Measurements from ENCODE around the gene KISS1R.
A peak's percentile ranks its signal among the peaks of the same experiment; 100 is the strongest.
"Not testable (repeated sequence)": the region's sequence is repeated elsewhere in the genome, so short reads cannot be mapped to it uniquely, and the experiment has no call there.

KISS1R gene

DNA sequence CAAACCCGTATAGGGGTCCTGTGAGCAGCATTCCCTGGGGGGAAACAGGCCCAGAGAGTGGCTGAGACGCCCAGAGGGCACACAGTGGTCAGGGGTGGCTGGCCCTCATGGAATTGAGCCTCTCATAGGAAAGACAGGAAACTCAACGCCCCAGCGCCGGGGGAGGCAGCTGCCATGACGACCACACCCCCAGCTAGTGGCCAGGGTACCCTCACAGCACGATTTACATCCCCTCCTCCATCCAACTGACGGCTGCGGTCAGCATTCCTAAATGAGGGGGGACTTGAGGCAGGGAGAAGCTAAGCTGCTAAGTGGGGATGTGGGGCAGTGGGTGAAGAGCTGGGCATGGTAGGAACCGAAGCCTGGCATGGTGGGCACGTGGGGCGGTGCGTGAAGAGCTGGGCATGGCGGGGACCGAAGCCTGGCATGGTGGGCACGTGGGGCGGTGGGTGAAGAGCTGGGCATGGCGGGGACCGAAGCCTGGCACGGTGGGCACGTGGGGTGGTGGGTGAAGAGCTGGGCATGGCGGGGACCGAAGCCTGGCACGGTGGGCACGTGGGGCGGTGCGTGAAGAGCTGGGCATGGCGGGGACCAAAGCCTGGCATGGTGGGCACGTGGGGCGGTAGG, 34.1 kb upstream of the KISS1R start:
- no peak for DNase-seq

DNA sequence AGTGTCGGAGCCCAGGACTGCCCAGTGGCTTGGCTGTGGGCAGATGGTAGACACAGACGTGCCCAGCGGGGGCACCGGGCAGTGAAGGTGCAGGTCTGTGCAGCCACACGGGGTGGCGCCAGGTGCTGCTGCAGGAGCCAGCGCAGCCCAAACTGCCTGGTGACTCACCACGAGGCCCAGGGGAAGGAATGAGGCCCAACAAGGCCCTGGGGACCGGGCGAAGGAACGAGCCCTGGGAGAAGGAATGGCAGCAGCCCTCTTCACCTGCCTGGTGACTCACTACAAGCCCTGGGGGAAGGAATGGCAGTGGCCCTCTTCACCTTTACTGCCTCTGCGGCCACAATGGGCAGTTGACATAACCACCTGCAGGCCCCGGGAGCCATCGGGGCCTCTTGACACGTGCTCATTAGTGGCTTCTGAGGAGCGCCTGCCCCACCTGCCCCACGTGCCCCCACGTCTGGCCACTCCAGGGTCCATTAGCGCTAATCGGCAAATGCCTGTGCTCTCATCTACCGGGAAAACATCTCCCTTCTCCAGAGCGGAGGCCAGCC, 33.4 kb upstream of the KISS1R start:
- DNase-seq: peak; percentile 87

DNA sequence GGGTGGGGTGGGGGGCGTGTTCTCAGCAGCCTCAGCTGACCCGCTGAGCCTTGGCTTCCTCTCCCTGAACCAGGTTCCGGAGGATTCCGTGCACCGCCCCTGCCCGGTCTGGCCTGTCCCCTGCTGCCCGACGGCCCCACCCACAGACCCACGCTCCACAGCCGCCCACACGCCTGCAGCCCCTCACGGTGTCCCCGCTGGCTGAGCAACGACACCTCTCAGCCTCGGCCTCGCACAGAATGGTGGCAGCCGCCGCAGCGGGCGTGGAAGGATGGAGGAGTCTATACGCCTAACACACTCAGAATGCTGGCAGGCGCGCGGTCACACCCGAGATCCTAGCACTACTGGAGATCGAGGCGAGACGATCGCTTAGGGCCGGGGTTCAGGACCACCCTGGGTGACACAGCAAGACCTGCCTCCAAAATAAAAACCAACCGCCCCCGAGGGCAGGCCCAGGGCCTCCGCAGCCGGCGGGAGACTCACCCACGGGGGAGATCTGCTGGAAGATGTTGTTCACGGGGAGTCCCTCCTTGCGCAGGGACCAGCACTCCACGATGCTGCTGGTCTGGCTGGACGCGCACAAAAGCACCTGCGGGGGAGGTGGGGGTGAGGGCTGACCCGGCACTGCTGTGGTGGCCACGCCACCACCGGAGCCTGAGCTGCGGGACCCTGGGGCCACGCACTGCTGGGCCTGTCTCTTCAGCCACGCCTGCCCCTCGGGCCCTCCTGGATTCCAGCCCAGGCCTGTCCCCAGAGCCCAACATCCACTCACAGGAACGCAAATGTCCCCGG, 32.5 kb upstream of the KISS1R start:
- DNase-seq: no peak

DNA sequence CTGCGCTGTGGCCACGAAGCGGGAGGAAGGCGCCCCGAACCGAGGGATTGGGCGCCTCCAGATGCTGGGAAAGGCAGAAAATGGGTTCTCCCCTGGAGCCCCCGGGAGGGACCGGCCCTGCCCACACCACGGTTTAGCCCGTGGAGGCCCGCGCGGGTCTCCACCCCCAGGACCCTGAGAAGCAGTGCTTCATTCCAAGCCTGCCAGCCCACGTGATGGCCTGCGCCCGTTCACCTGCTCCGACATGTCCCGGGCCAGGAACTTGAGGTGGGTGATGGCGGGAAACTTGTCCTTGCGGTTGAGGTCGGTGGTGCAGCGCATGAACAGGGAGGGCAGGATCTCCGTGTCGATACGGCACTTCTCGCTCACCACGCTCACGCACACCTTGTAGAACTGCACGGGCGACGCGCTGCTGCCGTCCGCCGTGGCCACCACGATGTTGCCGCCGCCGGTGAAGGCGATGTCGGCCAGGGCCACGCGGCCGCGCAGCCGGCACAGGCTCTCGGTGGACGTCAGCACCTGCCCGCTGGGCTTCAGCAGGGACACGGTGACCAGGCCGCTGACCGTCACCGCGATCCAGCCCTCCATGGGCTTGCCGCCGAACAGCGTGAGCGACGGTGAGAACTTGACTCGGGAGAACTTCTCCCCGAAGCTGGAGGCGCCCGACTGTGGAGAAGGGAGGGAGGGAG, 31.5 kb upstream of the KISS1R start:
- DNase-seq: no peak

DNA sequence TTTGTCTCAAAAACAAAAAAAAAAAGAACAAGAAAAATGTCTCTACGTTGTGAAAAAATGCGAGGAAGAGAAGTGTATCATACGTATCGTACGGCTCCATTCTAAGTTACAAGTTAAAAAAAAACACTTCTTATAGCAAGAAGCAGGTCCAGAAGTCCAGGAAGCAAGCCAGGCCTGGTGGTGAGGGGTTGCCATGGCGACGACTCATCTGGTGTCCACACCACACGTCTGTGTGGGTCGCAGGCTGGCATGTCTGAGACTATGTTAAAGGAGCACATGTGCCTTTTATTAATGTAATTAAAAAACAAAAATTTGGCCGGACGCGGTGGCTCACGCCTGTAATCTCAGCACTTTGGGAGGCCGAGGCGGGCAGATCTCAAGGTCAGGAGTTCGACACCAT, 30.1 kb upstream of the KISS1R start:
- no peak for DNase-seq

DNA sequence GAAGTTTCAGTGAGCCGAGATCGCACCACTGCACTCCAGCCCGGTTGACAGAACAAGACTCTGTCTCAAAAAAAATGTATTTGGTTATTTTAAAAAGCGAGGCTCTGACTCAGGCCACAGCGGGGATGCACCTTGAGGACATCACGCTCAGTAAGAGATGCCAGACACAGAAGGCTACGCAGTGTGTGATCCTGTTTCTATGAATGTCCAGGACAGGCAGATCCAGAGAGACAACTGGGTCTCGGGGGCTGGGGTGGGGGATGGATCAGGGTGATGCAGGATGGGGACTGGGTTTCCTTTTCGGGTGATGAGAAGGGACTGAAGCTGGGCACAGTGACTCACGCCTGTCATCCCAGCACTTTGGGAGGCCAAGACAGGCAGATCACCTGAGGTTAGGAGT, 29.5 kb upstream of the KISS1R start:
- DNase-seq: no peak

DNA sequence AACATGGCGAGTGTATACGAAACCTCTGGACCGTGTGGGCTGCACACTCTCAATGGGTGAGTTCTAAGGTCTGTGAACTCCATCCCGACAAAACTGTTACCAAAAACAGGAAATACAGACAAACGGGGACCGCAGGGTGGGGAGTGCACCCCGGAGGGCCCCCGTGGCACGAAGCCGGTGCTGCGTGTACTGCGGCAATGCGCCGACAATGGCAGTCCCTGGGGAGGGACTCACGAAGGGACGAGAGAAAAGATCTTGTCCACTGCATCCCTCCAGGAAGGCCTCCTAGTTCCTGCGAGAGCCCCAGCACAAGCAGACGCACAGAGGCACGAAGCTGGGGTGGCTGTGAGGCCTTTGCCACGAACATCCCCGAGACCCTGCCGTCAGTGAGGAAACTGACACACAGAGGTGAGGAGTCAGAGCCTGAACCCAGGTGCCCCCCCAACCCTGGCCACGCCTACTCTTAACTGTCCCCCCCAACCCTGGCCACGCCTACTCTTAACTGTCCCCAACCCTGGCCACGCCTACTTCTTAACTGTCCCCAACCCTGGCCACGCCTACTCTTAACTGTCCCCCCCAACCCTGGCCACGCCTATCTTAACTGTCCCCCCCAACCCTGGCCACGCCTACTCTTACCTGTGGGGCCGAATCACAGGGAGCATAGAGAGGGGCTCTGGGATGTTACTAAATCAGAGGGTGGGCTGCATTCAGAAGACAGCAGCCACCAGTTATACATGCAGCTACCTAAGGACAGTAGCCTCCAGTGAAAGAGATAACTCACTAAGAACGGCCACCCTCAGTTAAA, 28.4 kb upstream of the KISS1R start:
- DNase-seq: no peak

DNA sequence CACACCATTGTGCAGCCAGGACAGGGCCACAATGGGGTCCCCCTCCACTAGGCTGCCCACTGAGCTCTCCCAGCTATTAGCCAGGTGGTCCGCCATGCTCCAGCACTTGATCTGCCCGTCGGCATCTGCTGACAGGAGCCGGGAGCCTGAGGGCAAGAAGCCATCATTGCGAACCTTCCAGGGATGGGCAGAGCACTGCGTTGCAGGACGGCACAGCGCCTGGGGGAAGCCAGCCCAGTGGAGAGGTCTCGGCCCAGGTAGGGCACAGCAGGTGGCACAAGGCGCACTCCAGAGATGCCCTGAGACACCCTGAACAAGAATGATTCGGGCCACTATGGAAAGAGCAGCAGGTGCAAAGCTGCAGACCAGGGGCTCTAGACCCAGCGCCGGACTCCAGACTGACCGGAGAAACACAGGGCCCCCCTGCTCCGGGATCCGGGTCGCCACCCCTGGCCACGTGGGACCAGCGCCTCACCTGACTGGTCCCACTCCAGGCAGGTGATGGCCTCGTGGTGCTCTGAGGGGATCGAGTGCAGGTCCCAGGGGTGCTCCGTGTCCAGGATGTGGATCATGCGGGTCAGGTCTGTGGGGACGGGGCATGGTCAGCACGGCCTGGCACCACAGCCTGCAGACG, 27.4 kb upstream of the KISS1R start:
- no peak for DNase-seq

DNA sequence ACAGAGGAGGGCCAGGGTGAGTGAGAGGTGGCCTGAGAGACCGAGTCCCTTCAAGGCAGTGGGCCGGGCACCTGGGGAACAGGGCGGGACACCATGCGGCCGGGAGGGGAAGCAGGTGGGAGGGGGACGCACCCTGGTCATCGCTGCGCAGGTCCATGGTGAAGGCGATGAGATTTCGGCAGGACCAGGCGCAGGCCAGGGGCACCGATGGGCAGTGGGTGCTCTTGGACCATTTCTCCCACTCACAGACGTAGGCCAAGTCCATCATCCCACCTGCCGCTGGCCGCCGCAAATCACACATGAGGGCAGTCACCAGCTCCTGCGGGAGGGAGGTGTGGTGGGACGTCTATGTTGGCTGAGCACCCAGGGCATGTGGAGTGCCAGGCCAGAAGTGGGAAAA, 26.3 kb upstream of the KISS1R start:
- DNase-seq: no peak

DNA sequence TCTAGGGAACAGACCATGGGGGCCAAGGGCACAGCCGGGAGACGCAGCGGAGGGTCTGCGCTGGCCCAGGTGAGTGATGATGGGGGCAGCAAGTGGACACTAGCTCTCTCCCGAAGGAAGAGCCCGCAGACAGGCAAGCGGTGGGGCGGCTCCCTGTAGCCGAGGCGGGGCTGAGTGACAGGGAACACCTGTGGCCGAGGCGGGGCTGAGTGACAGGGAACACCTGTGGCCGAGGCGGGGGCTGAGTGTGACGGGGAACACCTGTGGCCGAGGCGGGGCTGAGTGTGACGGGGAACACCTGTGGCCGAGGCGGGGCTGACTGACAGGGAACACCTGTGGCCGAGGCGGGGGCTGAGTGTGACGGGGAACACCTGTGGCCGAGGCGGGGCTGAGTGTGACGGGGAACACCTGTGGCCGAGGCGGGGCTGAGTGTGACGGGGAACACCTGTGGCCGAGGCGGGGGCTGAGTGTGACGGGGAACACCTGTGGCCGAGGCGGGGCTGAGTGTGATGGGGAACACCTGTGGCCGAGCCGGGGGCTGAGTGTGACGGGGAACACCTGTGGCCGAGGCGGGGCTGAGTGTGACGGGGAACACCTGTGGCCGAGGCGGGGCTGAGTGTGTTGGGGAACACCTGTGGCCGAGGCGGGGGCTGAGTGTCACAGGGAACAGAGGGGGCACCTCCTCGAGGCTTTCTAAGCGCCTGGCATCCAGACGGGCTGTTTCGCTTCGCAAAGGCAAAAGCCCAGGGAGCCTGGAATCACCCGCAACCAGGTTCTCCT, 25.5 kb upstream of the KISS1R start:
- DNase-seq: not testable (repeated sequence)

DNA sequence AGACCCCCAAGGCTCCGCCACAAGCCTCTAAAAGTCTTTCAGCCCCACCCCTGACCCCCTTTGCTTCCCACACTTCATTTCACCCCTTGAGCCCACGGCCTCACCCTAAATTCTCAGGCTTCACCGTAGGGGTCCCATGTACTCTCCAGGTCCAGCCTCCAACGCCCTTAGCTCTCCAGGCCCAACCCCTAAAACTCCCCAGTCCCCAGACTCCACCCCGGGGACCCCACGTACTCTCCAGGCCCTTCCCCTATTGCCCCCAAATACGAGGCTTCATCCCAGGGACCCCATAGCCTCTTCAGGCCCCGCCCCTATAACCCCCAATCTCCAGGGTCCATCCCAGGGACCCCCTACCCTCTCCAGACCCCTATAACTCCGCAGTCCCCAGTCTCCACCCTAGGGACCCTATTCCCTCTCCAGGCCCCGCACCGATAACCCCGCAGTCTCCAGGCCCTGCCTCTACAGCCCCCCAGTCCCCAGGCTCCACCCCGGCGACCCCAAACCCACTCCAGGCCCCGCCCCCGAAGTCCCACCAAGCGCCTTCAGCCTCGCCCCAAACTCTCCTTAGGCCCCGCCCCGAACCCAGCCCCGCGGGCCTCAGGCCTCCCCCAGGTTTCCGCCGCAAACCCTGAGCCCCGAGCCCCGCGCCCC, 24.8 kb upstream of the KISS1R start:
- DNase-seq: no peak

DNA sequence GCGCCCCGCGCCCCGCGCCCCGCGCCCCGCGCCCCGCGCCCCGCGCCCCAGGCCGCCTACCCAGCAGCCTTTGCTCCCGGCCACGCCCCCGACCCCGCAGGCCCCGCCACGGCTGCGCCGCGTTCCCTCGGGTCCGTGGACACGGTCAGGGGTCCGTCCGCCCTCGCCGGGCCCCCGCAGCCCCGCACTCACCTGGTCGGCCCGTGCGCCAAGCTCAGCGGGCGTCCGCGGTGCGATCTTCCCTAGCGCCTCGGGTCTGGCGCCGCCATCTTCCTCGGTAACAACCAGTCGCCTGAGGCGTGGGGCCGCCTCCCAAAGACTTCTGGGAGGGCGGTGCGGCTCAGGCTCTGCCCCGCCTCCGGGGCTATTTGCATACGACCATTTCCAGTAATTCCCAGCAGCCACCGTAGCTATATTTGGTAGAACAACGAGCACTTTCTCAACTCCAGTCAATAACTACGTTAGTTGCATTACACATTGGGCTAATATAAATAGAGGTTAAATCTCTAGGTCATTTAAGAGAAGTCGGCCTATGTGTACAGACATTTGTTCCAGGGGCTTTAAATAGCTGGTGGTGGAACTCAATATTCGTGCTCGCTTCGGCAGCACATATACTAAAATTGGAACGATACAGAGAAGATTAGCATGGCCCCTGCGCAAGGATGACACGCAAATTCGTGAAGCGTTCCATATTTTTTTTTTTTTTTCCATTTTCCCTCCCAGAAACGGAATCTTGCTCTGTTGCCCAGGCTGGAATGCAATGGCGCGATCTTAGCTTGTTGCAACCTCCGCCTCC, 24.0 kb upstream of the KISS1R start, which contains the start of the genes MED16 and RNU6-9:
Gene MED16 (minus strand): TSS at position 294 of the 796 bp plus-strand sequence. CDS start 2,056 bp downstream, outside the sequence.
Gene RNU6-9 (plus strand): TSS at position 591 of the 796 bp plus-strand sequence.
- DNase-seq: peak; percentile 71

DNA sequence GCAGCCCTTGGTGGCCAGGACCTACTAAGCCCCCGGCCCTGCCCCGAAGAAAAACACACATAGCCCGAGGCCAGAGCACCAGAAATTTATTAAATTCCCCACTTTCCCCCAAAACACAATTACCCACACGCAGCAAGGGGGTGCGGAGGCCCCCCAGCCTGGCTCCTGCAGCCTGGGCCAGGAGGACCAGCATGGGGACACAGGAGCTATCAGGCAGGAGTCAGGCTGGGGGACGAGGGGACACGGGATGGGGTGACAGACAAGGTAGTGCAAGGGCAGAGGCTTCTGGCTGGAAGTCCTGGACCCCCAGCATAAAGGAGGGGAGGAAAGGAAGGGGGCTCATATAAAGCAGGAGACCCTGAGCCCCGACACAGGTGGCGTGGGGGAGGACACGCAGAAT, 20.7 kb upstream of the KISS1R start:
- no peak for DNase-seq

DNA sequence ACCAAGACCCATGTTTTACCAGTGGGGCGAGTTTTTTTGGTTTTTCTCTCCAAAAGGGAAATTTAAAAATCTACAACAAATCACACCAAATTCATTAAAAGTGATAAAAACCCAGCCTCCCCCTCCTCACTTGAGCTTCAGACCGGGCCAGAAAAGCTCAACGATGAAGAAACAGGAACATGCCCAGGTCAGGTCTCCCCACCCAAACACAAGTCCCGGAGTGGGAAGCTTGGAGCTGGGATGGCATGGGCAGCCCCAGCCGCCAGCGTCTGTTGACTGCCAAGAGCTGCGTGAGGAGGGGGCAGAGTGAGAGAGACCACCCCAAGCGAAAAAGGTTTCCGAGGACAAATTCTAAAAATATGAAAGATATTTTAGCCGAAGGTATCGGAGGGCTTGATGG, 20.1 kb upstream of the KISS1R start:
- DNase-seq: no peak

DNA sequence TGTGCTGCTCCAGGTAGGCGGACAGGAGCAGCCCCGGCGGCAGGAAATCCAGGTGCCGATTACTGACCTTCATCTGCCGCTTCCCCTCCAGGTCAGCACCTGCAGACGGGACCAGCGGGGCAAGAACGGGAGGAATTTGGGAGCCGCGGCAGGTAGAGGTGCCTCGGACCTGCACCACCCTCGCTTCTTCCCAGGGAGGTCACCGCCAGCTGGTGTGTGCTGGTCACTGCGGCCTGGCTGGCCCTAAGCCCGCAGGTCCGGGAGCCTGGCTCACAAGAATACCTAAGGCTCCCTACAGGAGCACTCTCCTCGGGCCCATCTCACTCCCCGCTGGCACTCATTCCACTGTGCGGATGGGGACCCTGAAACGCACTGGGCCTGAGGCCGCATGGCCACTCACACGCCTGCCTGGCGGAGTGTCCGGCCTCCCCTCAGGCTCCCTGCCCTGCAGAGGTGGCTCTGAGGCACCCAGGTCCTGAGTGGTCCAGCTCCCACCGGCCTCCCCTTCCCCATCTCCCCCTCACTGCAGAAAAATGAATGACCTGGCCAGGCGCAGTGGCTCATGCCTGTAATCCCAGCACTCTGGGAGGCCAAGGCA, 19.6 kb upstream of the KISS1R start:
- DNase-seq: no peak

DNA sequence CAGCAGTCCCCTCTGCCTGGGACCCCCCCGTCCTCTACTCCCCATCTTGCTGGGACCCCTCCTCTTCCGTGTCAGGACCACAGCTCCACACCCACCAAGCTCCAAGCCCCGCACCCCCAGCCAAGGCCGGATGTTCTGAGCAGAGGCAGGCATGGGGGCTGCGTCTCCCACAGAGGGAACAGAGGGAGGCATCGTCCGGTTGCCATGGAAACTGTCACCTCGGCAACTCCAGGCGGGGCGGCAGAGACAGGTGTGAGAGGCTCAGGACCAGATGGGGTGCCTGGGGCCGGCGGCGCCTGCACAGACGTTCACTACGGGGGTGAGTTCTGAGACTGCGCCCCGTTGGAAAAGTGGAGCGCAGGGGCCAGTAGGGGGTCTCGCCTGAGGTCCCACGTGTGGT, 18.5 kb upstream of the KISS1R start:
- no peak for DNase-seq

DNA sequence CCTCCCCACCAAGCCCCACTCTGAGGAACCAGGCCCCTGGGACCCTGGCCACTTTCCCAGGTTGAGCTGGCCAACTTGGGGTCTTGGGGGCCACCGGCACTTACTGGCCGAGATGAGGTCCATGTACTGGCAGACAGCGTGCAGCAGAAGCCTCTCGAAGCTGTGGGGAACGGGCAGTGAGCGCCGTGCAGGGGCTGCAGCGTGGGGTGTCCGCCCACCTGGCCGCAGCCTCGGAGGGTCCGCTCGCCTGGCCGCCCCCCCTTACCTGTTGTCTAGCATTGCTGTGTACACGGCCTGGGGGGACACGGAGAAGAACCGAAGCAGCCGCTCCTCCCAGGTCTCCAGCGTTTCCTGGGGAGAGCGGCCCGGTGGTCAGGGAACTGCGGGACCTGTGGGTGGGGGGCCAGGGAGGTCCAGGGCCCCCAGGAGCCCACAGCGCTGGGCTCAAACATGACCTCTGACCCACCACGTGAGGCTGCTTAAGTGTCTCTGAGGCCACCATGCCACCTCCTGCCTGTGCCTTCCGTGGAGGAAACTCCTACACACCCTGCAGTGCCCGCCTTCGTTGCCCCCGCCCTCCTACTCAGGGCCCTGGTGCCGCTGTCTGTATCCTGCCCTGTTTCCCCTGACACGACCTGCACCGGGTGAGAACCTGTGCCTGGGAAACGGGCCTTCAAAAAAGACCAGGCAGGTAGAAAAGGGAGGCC, 17.6 kb upstream of the KISS1R start:
- no peak for DNase-seq

DNA sequence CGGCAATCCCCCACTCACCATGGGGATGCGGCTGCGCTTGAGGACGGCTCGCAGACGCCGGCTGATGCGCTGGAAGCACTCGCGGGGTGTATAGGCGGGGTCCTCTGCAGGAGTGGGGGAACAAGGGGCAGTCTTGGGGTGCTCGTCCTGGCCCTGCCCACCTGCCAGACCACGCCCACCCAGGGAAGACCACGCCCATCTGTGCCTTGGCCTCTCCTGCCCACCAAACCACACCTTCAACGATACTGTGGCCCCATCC, 17.2 kb upstream of the KISS1R start:
- DNase-seq: no peak
